HepG2 (cell line): ENCODE measurements around the gene GFPT2.

Source experiments
- GABPB1 ChIP-seq: IDR thresholded peaks from 2 replicates; pipeline ENCODE4 v1.6.1; 2016; ENCODE audit warnings: mild to moderate bottlenecking, missing genetic modification reagents, moderate library complexity, missing compliant biosample characterization
- MAZ ChIP-seq, 2 experiments: sonication (generic) in 1 of 2; formaldehyde crosslinking in 1 of 2; IDR thresholded peaks; 2 replicates each; pipeline versions ENCODE4 v1.5.0 to v1.6.1; 2012 to 2020; ENCODE audit warnings: low read depth in 2 of 2, mild to moderate bottlenecking in 2 of 2, borderline replicate concordance in 1 of 2, improper control_type of control experiment in 1 of 2, low read length in 1 of 2, missing genetic modification reagents in 1 of 2, moderate library complexity in 1 of 2
- MXD4 ChIP-seq: IDR thresholded peaks from 2 replicates; pipeline ENCODE4 v1.6.1; 2016; ENCODE audit warnings: mild to moderate bottlenecking, missing biosample characterization, missing genetic modification reagents
- POLR2AphosphoS5 ChIP-seq: IDR thresholded peaks from 2 replicates; pipeline ENCODE4 v1.6.1; 2012; ENCODE audit warnings: low read depth, low read length
- TCF7L2 ChIP-seq: IDR thresholded peaks from 2 replicates; pipeline ENCODE4 v1.6.1; 2011; ENCODE audit warnings: mild to moderate bottlenecking, low read depth, low read length, moderate library complexity
- ZFX ChIP-seq: sonication (generic); formaldehyde crosslinking; IDR thresholded peaks from 2 replicates; pipeline ENCODE4 v1.4.0; 2020; ENCODE audit warnings: mild to moderate bottlenecking, low read depth, missing genetic modification reagents, moderate library complexity
- ZMYM4 ChIP-seq: sonication (generic); formaldehyde crosslinking; IDR thresholded peaks from 2 replicates; pipeline ENCODE4 v1.8.1; 2023; ENCODE audit warnings: mild to moderate bottlenecking, missing genetic modification reagents
- ZNF253 ChIP-seq: sonication (generic); formaldehyde crosslinking; IDR thresholded peaks from 2 replicates; pipeline ENCODE4 v1.8.0; 2022; ENCODE audit warnings: mild to moderate bottlenecking, missing genetic modification reagents, borderline replicate concordance
- ZNF382 ChIP-seq: sonication (generic); formaldehyde crosslinking; IDR thresholded peaks from 2 replicates; pipeline ENCODE4 v1.5.0; 2020; ENCODE audit warnings: missing genetic modification reagents, mild to moderate bottlenecking, borderline replicate concordance
- TF ChIP-seq, protein P1 (sequence below): sonication (generic); formaldehyde crosslinking; IDR thresholded peaks from 2 replicates; pipeline ENCODE4 v1.5.0; 2020; ENCODE audit warnings: mild to moderate bottlenecking, missing genetic modification reagents, moderate library complexity
- TF ChIP-seq, protein P2 (sequence below): sonication (generic); formaldehyde crosslinking; IDR thresholded peaks from 2 replicates; pipeline ENCODE4 v1.4.0; 2020; ENCODE audit warnings: missing genetic modification reagents
- TF ChIP-seq, protein P3 (sequence below): sonication (generic); formaldehyde crosslinking; IDR thresholded peaks from 2 replicates; pipeline ENCODE4 v1.5.1; 2020; ENCODE audit warnings: mild to moderate bottlenecking, missing genetic modification reagents
- TF ChIP-seq, protein P4 (sequence below): sonication (generic); formaldehyde crosslinking; IDR thresholded peaks from 2 replicates; pipeline ENCODE4 v1.9.0; 2021; ENCODE audit warnings: missing genetic modification reagents, mild to moderate bottlenecking, borderline replicate concordance

DNA sequence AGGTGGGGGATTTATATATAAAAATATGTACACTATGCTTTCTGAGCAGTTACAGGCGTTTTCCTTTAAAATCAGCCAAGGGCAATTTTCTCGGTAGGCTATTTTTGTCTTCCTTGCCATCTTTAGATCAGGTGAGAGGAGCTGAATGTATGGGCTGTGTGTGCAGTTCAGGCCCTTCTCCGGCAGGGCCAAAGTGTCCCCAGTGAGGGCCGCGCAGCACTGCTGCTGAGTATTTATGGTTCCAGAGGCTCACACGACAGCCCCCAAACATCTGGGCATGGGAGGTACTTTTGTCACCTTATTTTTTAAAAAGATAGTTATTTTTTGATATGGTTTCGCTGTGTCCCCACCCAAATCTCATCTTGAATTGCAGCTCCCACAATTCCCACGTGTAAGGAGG lies 11.5 kb downstream of the GFPT2 start:
- TF ChIP-seq, protein P1, sequence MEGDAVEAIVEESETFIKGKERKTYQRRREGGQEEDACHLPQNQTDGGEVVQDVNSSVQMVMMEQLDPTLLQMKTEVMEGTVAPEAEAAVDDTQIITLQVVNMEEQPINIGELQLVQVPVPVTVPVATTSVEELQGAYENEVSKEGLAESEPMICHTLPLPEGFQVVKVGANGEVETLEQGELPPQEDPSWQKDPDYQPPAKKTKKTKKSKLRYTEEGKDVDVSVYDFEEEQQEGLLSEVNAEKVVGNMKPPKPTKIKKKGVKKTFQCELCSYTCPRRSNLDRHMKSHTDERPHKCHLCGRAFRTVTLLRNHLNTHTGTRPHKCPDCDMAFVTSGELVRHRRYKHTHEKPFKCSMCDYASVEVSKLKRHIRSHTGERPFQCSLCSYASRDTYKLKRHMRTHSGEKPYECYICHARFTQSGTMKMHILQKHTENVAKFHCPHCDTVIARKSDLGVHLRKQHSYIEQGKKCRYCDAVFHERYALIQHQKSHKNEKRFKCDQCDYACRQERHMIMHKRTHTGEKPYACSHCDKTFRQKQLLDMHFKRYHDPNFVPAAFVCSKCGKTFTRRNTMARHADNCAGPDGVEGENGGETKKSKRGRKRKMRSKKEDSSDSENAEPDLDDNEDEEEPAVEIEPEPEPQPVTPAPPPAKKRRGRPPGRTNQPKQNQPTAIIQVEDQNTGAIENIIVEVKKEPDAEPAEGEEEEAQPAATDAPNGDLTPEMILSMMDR (CRISPR knock-in tag) = no peak
- TF ChIP-seq, protein P2, sequence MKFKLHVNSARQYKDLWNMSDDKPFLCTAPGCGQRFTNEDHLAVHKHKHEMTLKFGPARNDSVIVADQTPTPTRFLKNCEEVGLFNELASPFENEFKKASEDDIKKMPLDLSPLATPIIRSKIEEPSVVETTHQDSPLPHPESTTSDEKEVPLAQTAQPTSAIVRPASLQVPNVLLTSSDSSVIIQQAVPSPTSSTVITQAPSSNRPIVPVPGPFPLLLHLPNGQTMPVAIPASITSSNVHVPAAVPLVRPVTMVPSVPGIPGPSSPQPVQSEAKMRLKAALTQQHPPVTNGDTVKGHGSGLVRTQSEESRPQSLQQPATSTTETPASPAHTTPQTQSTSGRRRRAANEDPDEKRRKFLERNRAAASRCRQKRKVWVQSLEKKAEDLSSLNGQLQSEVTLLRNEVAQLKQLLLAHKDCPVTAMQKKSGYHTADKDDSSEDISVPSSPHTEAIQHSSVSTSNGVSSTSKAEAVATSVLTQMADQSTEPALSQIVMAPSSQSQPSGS (CRISPR knock-in tag) = no peak
- TF ChIP-seq GABPB1 (CRISPR knock-in tag) (no peak), ZMYM4 (CRISPR knock-in tag) (no peak), POLR2AphosphoS5 (no peak), MXD4 (CRISPR knock-in tag) (no peak), ZFX (CRISPR knock-in tag) (no peak), TCF7L2 (no peak), ZNF382 (no peak), MAZ (IDR thresholded peaks at IDR 0.05; ENCODE audit: borderline replicate concordance, low read depth, low read length) (no peak), MAZ (CRISPR knock-in tag; IDR thresholded peaks at IDR 0.05; ENCODE audit: low read depth) (no peak), ZNF253 (CRISPR knock-in tag) (no peak)
- TF ChIP-seq, protein P3, sequence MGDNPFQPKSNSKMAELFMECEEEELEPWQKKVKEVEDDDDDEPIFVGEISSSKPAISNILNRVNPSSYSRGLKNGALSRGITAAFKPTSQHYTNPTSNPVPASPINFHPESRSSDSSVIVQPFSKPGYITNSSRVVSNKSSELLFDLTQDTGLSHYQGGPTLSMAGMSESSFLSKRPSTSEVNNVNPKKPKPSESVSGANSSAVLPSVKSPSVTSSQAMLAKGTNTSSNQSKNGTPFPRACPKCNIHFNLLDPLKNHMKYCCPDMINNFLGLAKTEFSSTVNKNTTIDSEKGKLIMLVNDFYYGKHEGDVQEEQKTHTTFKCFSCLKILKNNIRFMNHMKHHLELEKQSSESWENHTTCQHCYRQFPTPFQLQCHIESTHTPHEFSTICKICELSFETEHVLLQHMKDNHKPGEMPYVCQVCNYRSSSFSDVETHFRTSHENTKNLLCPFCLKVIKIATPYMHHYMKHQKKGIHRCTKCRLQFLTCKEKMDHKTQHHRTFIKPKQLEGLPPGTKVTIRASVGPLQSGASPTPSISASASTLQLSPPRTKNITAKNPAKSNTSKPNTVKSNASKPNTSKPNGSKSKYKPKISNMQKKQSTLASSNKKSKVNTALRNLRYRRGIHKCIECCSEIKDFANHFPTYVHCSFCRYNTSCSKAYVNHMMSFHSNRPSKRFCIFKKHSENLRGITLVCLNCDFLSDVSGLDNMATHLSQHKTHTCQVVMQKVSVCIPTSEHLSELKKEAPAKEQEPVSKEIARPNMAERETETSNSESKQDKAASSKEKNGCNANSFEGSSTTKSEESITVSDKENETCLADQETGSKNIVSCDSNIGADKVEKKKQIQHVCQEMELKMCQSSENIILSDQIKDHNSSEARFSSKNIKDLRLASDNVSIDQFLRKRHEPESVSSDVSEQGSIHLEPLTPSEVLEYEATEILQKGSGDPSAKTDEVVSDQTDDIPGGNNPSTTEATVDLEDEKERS = no peak
- TF ChIP-seq, protein P4, sequence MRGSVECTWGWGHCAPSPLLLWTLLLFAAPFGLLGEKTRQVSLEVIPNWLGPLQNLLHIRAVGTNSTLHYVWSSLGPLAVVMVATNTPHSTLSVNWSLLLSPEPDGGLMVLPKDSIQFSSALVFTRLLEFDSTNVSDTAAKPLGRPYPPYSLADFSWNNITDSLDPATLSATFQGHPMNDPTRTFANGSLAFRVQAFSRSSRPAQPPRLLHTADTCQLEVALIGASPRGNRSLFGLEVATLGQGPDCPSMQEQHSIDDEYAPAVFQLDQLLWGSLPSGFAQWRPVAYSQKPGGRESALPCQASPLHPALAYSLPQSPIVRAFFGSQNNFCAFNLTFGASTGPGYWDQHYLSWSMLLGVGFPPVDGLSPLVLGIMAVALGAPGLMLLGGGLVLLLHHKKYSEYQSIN (CRISPR knock-in tag) = no peak
